HG03469 (cell line): ENCODE data around the gene TMEM131.
A peak's percentile ranks its signal among the peaks of the same experiment; 100 is the strongest.

Source experiments
- ATAC-seq: cut with Tn5 transposase; IDR thresholded peaks from one replicate; pipeline ENCODE4 v1.9.1; 2021; ENCODE audit warnings: mild to moderate bottlenecking, moderate library complexity, moderate number of reproducible peaks; ENCODE audit not compliant: unreplicated experiment

TMEM131 gene

DNA sequence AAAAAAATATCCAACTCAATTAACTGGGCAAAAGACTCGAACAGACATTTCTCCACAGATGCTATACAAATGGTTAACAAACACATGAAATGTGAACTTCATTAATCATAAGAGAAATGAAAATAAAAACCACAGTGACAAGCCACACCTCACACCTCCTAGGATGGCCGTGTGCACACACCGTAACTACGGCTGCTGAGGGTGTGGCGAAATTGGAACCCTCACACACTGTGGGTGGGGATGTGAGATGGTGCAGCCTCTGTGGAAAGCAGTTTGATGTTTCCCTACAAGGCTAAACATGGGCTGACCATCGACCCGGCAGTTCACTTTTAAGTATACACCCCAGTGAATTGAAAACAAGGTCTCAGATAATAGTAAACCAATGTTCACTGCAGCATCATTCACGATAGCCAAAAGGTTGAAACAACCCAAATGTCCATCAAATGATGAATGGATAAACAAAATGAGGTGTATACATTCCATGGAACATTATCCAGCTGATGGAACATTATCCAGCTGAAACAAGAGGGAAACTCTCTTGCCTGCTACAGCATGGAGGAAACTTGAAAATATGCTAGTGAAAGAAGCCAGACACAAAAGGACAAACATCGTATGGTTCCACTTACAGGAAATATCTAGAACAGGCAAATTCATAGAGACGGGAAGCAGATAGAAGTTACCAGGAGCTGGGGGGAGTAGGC, 250.1 kb downstream of the TMEM131 start:
- ATAC-seq, result peak; percentile 42

DNA sequence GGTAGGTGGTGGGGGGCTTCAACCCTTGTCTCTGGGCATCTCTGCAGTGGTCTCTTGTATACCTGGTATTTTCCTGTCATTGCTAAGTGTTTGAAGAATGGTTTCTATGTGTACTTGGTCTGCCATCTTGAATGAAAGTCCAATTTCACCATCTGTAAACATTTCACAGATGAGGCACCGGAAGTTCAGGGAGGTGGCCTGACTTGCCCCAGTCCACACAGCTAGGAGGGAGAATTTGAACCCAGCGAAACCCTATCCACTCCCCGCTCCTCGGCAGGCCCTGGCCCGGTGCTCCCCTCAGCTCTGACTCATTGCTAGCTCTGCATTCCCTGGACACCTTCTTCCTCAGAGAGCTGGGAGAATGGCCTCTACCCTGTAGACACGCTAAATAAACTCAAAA, 251.8 kb downstream of the TMEM131 start:
- ATAC-seq, result no peak

- no peak for ATAC-seq
Observed at GRCh38 chr2:97742381-97742847, 253.3 kb downstream of the TMEM131 start.

DNA sequence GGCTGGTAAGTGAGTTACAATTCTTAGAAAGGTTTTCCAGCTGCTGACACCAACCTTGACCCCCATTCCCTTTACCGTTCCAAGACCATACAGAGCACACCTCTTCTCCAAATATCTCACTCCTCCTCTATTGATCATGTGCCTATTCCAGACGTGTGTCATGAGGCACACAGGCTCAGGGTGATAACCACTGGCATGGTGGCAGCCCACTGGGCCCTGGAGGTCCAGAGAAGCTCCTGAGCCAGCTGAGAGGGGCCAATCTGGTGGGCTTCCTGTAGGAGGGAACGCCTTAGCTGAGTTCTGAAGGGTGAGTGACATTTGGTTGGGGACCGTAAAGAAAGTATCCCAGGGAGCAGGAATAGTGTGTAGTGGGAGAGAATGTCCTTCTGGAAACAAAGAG, 254.1 kb downstream of the TMEM131 start:
- ATAC-seq, result no peak

GRCh38 chr2:97741251-97741650, 254.5 kb downstream of the TMEM131 start:
- ATAC-seq, result no peak

GRCh38 chr2:97740590-97741182, 255.1 kb downstream of the TMEM131 start:
- ATAC-seq, result no peak

GRCh38 chr2:97739893-97740245, 255.9 kb downstream of the TMEM131 start:
- no peak for ATAC-seq

- ATAC-seq, result no peak
Observed at GRCh38 chr2:97739020-97739892, 256.5 kb downstream of the TMEM131 start.

DNA sequence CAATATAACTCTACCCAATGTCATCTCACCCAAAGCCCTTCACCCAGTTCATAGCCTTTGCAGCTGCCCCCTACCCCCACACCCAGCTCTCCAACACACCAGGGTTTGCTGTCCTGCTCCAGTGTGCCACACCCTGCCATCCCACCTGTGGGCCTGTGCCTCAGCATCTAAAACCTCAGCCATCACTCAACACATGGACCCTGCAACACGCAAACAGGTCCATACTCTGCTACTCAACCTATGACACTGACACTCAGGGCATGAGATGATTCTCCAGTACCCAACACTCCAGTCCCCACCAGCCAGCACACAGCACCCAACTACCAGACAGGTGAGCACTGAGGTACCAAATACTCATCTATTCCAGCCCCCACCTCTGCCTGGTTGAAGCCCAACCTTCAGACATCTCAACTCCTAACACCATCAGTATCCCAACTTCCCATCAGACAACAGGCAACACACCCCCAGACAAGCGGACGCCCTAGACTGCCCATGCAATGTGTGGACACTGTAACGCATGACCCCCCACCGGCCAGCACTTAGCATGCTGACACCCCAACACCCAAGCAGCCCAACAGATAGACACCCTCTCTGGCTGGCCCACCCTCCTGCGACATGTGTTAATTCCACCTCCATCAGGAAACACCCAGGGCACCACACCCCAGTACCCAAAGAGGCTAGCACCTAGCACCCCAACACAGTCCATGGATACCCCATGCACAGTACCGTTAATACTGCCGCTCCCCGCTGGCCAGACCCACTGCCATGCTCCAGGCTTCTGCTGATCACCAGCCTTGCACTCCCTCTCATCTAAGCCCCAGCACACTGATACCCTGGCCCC, 257.3 kb downstream of the TMEM131 start:
- ATAC-seq, result no peak

- no peak for ATAC-seq
Observed at GRCh38 chr2:97737421-97738178, 258.1 kb downstream of the TMEM131 start.

- ATAC-seq, result no peak
Observed at GRCh38 chr2:97736608-97737330, 259.0 kb downstream of the TMEM131 start.

DNA sequence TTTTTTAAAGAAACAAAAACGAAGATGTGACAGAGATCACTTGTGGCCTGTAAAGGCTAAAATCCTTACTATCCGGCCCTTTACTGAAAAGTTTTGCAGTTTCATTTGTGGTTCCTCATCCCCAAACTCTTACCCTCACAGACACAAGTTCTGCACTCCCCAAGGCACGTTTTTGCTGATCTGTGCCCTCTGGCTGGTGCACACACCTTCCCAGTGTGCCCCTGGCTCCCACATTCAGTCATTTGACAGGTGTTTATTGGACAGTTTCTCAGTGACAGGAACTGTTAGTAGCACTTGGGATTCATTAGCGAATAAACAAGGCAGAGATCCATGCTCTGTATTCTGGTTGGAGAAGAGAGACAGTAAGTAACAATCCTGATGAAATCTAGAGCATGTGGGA, 259.6 kb downstream of the TMEM131 start:
- no peak for ATAC-seq

GRCh38 chr2:97735161-97735561, 260.6 kb downstream of the TMEM131 start:
- no peak for ATAC-seq

- no peak for ATAC-seq
Observed at GRCh38 chr2:97734061-97735051, 261.4 kb downstream of the TMEM131 start.

DNA sequence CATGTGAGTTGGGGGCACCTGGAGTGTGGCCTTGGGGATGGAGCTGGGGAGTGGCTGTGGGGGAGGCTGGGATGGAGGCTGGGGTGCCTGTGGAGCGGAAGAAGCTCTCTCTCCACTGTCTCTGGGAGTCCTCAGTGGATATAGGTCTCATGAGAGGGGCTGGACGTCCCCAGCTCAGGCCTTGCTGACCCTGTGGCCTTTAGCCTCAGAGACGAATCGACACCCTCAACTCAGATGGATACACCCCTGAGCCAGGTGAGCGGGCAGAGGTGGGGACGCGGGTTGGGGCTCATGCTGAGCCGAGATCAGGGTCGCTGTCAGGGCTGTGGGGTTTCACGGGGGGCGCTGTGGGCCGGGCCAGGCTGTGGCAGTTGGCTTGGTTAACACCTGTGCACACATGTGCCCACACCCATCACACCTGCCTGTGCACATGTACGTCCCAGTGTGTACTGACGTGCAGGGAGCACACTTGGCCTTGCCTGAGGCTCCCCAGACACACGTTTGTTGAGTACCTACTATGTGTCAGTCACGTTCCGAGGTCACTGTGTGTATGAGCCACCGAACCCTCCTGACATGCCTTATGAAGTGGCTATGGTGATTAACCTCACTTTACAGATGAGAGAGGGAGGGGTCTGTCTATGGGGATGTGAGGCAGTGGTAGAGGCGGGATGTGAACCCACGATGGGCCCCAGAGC, 262.3 kb downstream of the TMEM131 start:
- no peak for ATAC-seq

- no peak for ATAC-seq
Observed at GRCh38 chr2:97732436-97733340, 263.1 kb downstream of the TMEM131 start.
